Measurements from ENCODE around the gene PRDM15.

DNA sequence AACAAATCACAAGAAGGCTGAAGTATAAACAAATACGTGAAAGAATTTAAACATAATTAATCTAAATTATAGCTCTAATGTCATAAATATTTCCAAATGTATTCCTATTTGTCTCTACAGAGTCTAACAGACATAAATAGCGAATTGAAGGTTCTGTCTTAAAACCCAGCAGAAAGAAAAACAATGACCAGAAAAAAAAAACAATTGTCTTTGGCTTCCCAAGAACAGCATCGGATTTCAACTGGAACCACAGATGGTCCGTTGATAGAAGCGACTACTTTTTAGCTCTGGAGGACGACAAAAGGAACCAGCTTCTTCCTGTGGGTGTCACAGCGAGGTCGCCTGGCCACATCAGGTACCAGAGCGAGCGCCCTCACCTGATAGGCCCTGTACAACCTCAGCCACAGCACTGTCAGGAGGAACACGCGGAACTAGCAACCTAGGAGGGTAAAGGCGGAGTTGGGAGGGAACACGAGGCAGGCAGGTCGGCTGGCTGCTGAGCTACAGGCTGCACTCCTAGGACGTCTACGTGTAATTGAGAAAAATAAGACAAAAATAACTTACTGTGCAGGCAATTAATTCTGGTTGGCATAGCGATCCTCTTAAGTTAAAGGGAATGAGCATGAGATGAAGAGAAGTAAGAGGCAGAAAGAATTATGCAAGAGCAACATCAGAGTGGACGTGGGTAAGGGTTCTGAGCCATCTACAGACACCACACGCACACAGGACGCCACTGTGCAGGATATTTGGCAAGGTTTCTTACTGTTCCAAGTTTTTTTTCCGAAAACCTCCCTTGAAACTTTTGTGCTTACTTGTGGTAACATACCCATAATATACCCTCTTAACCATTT lies 16.7 kb upstream of the PRDM15 start:
- TF ChIP-seq, protein P1, sequence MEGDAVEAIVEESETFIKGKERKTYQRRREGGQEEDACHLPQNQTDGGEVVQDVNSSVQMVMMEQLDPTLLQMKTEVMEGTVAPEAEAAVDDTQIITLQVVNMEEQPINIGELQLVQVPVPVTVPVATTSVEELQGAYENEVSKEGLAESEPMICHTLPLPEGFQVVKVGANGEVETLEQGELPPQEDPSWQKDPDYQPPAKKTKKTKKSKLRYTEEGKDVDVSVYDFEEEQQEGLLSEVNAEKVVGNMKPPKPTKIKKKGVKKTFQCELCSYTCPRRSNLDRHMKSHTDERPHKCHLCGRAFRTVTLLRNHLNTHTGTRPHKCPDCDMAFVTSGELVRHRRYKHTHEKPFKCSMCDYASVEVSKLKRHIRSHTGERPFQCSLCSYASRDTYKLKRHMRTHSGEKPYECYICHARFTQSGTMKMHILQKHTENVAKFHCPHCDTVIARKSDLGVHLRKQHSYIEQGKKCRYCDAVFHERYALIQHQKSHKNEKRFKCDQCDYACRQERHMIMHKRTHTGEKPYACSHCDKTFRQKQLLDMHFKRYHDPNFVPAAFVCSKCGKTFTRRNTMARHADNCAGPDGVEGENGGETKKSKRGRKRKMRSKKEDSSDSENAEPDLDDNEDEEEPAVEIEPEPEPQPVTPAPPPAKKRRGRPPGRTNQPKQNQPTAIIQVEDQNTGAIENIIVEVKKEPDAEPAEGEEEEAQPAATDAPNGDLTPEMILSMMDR (IDR thresholded peaks at IDR 0.05; ENCODE audit: low read length) = no peak
- no peak for TF ChIP-seq EZH2 (optimal IDR thresholded peaks at IDR 0.05; ENCODE audit: low read depth, low read length)
- no peak for TF ChIP-seq EZH2phosphoT487 (IDR thresholded peaks at IDR 0.05; ENCODE audit: low read length)
